Mononuclear cell (primary cell): ENCODE results near the gene ACSF3. TPM values are rescaled to one million over a fixed set of nuclear protein-coding genes. Genes with fewer than 3 reads are reported as not detected.
"Not testable (repeated sequence)": the region's sequence is repeated elsewhere in the genome, so short reads cannot be mapped to it uniquely, and the experiment has no call there.

Experiments
- H3K27me3 ChIP-seq: 2 replicates; pipeline ENCODE4 v1.6.0; 2011; ENCODE audit warnings: low read length, control low read depth; ENCODE audit not compliant: insufficient read depth
- H3K4me1 ChIP-seq: 2 replicates; pipeline ENCODE4 v1.5.1; 2011; ENCODE audit warnings: mild to moderate bottlenecking, low read length, control low read depth; ENCODE audit not compliant: insufficient read depth
- H3K4me3 ChIP-seq: 2 replicates; pipeline ENCODE4 v1.5.1; 2011; ENCODE audit warnings: mild to moderate bottlenecking, low read length, moderate library complexity
- H3K9me3 ChIP-seq: 2 replicates; pipeline ENCODE4 v1.5.1; 2011; ENCODE audit warnings: low read depth, mild to moderate bottlenecking, control low read depth, low read length
- total RNA-seq: library from RNA; depleted of rRNA; stranded (reverse); fragments of >200 nt; gene quantifications from one replicate; pipeline ENCODE4 v1.2.3, GENCODE V29; 2012

ACSF3 gene
- total RNA-seq, 1 donor: 20.9 TPM

GRCh38 chr16:89074072-89074674 is 19.5 kb upstream of the ACSF3 start:
- H3K4me3 ChIP-seq, H3K27me3 ChIP-seq, H3K9me3 ChIP-seq, H3K4me1 ChIP-seq: not testable (repeated sequence)

- no peaks in the 10 kb centered on the region for H3K4me1 ChIP-seq
- H3K9me3 ChIP-seq: no peaks in the 10 kb centered on the region
- H3K4me3 ChIP-seq: no peak overlapping the region
- H3K27me3 ChIP-seq: no peaks in the 10 kb centered on the region
These were observed 18.6 kb upstream of the ACSF3 start for GRCh38 chr16:89074803-89075688.

GRCh38 chr16:89076159-89076558 is 17.5 kb upstream of the ACSF3 start:
- no peaks in the 10 kb centered on the region for H3K9me3 ChIP-seq
- H3K4me3 ChIP-seq: no peak overlapping the region
- no peaks in the 10 kb centered on the region for H3K27me3 ChIP-seq
- H3K4me1 ChIP-seq: no peaks in the 10 kb centered on the region

GRCh38 chr16:89077076-89077475 is 16.6 kb upstream of the ACSF3 start:
- no peaks in the 10 kb centered on the region for H3K27me3 ChIP-seq

GRCh38 chr16:89078172-89078571 is 15.5 kb upstream of the ACSF3 start:
- no peaks in the 10 kb centered on the region for H3K27me3 ChIP-seq

More at GRCh38 chr16:89077076-89077475, 16.6 kb upstream of the ACSF3 start:
- Histone ChIP-seq H3K4me1 (no peaks in the 10 kb centered on the region), H3K4me3 (no peak overlapping the region), H3K9me3 (no peaks in the 10 kb centered on the region)

GRCh38 chr16:89079434-89079980 is 14.1 kb upstream of the ACSF3 start:
- Histone ChIP-seq H3K4me1 (no peaks in the 10 kb centered on the region), H3K27me3 (no peaks in the 10 kb centered on the region), H3K4me3 (no peak overlapping the region), H3K9me3 (no peaks in the 10 kb centered on the region)

More at GRCh38 chr16:89078172-89078571, 15.5 kb upstream of the ACSF3 start:
- H3K4me1 ChIP-seq: no peaks in the 10 kb centered on the region
- H3K4me3 ChIP-seq: no peak overlapping the region
- no peaks in the 10 kb centered on the region for H3K9me3 ChIP-seq

GRCh38 chr16:89080196-89080853 is 13.3 kb upstream of the ACSF3 start:
- no peak overlapping the region for H3K4me3 ChIP-seq
- H3K27me3 ChIP-seq: no peaks in the 10 kb centered on the region
- H3K4me1 ChIP-seq: no peaks in the 10 kb centered on the region
- no peaks in the 10 kb centered on the region for H3K9me3 ChIP-seq

- Histone ChIP-seq H3K4me1 (no peaks in the 10 kb centered on the region), H3K9me3 (no peaks in the 10 kb centered on the region), H3K4me3 (no peak overlapping the region), H3K27me3 (no peaks in the 10 kb centered on the region)
These were observed 12.1 kb upstream of the ACSF3 start for GRCh38 chr16:89081556-89081955.

- no peaks in the 10 kb centered on the region for H3K9me3 ChIP-seq
- no peaks in the 10 kb centered on the region for H3K4me1 ChIP-seq
- H3K27me3 ChIP-seq: no peaks in the 10 kb centered on the region
- H3K4me3 ChIP-seq: no peak overlapping the region
These were observed 9.2 kb upstream of the ACSF3 start for GRCh38 chr16:89084411-89084810.

- H3K4me1 ChIP-seq: no peaks in the 10 kb centered on the region
- H3K4me3 ChIP-seq: no peak overlapping the region
- no peaks in the 10 kb centered on the region for H3K9me3 ChIP-seq
- H3K27me3 ChIP-seq: no peaks in the 10 kb centered on the region
These were observed 8.6 kb upstream of the ACSF3 start for GRCh38 chr16:89084814-89085612.

GRCh38 chr16:89085755-89086154 is 7.9 kb upstream of the ACSF3 start:
- no peaks in the 10 kb centered on the region for H3K9me3 ChIP-seq
- no peak overlapping the region for H3K4me3 ChIP-seq
- no peaks in the 10 kb centered on the region for H3K4me1 ChIP-seq
- H3K27me3 ChIP-seq: no peaks in the 10 kb centered on the region

GRCh38 chr16:89087922-89088497 is 5.6 kb upstream of the ACSF3 start:
- Histone ChIP-seq H3K9me3 (no peaks in the 10 kb centered on the region), H3K27me3 (no peaks in the 10 kb centered on the region), H3K4me3 (no peak overlapping the region), H3K4me1 (no peaks in the 10 kb centered on the region)

GRCh38 chr16:89089120-89089519 is 4.5 kb upstream of the ACSF3 start:
- Histone ChIP-seq H3K9me3 (no peaks in the 10 kb centered on the region), H3K4me3 (no peak overlapping the region), H3K4me1 (peaks cover 5% of the 10 kb centered on the region), H3K27me3 (no peaks in the 10 kb centered on the region)

GRCh38 chr16:89090182-89090630 is 3.4 kb upstream of the ACSF3 start:
- H3K4me3 ChIP-seq: no peak overlapping the region
- no peaks in the 10 kb centered on the region for H3K27me3 ChIP-seq
- H3K4me1 ChIP-seq: peaks cover 16% of the 10 kb centered on the region
- no peaks in the 10 kb centered on the region for H3K9me3 ChIP-seq
